ENCODE results near the gene MEIS1.

The MEIS1 gene

DNA sequence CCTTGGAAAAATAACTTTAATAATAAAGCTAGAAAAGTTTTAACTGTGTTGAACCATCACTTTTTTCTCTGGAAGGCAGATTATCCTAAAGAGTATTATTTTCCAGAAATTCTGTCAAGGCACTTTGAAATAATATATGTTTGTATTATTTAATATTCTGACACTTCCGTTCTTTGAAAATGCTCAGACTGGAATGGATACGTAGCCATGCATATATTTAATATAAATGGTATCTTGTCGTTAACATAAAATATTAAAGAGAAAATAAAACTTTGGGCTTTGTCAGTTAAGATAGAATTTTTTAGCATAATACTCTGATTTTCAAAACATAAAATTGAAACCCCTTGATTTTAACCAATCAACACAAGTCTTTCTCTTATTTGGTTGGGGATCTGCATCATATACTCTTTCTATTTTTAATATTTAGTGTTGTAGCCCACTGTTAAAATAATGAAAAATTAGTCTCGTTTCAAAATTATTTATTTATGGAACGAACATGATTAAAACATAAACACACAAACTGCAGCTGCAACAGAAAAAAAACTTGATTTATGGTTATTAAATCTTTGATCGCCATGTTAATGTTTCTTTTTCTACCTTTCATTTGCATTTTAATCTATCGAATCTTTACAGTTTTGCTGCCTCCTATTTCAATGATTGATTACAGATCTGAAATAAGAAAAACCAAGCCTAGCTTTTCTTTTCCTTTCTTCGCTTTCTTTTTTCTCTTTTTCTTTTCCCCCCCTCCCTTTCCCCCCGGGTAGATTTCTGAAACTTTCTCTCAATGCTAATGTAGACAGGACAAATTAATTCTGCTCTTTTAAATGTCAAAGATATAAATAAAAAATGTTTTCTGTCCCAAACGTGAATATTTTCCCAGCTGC lies 145.5 kb downstream of the MEIS1 start:
- no peak for DNase-seq (ENCODE audit: low spot score)

DNA sequence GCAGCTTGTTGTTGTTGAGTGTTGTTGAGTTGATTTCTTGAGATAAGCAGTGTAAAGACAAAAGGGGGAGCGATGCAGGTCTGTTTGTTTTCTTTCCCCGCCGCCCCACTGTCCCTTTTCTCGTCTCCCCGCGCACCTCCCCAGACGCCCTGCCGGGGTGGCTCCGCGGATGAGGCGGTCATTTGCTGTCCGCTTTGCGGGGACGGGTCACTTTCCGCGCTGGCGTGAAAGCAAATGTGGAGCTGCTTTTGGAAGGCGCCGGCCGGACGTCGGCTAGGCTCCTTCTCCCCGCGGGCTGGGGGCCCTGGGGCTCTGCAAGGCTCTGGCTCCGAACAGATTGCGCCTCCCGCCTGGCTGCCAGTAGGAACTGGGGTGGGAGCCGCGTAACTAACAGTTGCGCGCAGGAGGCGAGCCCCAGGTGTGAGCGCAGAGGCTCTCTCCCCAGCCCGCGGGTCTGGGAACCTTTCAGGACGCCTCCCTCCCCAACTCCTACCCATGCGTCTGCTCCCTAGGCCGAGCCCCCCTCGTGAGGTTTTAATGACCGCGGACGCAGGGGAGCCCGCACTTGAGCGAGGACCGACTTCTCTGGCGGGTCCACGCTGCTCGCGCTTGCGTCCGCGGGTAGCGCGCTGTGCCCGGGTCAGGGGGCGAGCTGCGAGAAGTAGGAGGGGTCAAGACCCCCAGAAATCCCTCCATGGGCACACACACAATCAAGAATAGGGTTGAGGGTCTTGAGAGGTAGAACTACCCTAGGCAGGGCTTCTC lies 146.6 kb downstream of the MEIS1 start:
- no peak for DNase-seq (ENCODE audit: low spot score)

DNA sequence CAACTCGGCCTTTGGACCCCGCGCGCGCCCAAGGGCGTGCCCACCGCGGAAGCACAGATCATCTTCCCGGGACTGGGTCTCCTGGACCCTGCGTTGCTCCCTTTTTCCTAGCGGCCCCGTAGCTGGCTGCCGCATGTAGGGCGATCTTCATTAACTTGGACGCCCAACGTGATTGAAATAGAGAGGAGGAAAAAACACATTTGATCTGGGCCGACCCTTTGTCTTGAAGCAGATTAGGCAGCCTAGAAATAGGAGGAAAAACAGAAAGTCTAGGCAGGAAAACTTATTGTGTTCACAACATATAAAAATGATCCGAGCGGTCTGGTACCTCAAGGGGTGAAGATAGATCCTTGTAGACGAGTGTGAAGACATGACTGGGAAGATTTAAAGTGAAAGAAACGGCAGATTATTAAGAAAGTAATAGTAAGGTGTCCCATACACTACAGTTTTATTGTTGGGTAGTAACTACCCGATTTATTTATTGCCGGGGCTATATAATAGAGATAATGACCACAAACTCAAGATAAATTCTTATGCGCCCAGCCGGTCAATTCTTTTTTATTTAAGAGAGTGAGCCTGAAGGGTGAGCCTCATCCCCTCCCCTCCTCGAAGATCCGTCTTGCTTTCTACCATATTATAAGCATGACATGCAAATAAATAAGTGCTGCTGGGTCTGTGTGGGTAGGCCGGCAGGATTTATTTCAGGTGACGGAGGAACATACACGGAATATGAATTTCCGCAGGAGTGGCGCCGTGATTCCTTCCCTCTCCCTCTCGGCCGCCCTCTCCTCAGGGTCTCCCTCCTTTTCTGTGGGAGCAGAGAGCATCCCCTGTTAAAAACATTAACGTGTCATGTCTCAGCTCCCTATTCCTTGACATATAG lies 147.4 kb downstream of the MEIS1 start:
- DNase-seq (ENCODE audit: low spot score): no peak

DNA sequence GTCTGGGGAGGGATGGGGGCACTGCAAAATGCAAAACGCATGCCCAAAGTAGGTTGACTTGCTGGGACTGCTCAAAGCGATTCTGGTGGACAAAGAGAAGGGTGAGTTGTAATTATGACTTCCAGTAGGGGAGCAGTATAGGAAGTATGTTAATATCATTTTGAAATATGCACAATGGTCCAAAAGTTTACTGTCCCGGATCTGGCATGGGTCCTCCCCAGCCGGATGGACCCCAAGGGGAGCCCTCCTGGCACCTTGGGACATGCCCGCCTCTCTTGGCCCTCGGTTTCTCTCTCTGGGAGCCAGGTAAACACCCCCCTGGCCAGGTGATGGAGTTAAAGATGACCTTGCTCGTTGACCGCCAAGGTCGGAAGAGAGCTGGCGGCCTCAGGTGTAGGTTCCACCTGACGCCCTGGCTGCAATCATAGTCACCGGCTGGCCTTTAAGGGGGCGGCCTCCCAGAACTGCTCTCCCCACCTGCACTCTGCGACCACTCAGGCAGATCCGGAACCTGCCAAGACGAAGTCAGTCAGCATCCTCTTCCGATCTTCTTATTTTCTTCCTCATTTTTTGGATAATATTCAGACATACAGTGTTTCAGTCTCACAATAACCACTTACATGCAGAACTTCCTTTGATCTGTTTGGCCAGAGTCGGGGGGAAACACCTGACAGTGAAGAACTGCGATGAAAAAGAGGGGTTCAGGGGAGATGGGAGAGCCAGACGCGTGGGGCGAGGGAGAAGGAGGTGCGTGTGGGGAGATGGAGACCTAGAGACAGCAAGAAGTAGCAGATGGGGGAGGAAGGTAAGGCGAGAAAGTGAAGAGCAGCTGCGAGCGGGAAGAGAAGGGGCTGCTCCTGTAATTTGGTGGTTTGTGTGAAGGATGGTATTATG lies 148.3 kb downstream of the MEIS1 start:
- no peak for DNase-seq (ENCODE audit: low spot score)

DNA sequence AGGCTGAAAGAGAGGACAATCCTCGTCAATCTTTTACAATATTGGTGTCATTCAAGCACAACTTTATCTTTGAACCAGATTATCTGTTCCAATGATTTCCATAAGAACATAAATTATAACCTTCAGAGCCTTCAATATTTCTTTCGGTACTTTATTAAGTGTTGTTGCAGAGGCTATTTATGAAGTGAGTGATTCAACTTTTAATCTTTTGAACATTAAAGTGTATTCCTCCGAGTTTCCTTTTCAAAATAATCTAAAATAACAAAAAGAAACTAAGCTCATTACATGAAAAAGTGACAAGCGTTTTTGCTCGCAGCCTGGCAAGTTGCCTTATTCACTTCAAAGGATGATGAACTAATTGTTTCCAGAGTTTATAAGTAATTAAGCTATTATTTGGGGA lies 149.0 kb downstream of the MEIS1 start:
- DNase-seq (ENCODE audit: low spot score): no peak

DNA sequence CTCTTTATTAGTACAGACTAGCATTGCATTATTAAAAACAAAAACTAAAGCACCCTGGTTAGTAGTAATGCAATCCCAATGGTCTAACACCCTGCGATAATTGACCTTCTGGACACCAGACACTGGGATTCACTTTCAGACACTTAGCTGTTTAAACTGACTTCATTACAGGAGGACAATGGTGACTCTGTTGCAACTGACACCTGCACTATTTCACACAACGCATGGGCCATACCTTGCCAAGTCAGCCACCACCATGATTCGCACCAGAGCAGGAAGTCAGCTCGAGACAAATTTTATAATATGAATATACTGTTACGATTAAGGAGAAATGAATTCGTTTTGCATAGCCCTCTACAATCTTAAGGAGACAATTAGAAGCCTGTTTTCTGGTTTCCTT lies 150.7 kb downstream of the MEIS1 start:
- DNase-seq (ENCODE audit: low spot score): no peak

DNA sequence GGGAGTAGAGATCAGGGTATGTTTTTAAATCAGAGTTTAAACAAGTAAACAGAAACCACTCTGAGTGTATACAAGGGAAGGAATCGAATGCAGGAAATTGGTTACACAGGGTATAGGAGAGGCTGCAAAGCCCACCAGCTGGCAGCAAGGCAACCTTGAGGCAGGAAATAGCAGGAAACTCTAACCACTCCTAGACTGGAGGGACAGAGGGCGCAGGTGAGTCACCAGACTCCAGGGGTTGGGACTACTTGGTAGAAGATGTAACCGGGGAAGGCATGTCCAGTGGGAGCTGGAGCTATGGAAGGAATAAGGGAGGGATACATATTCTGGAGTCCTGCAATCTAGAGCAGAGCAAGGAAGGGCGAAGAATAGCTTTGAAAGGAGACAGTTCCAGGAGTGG lies 152.3 kb downstream of the MEIS1 start:
- DNase-seq (ENCODE audit: low spot score): no peak

DNA sequence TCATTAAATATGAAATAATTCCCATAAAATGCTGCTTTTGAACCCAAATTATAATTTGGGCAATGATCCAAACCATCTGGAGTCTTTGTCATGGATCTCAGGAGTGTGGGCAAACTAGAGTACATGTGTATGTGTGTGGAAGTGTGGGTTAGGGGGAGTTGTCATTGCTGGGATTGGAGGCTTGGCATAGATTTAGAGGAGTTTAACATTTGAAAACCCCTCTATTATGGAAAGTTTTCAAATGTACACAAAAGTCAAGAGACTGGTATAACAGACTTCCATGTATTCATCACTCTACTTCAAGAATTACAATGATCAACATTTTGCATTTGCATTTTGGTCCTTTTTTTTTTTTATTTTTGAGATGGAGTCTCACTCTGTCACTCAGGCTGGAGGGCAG lies 159.1 kb downstream of the MEIS1 start:
- DNase-seq (ENCODE audit: low spot score): no peak

DNA sequence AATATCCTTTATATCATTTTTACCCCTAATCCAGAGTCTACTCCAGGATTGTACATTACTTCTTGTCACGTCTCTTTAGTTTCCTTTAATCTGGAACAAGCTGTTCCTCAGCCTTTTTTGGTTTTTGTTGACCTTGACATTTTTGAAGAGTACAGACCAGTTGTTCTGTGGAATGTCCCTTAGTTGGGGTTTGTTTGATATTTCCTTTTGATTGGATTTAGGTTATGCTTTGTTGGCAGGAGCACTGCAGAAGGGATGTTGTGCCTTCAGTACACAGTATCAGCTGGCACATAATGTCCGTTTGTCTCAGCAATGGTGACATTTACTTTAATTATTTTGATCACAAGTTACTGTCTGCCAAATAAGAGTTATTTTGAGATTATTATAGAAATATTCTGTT lies 160.6 kb downstream of the MEIS1 start:
- DNase-seq (ENCODE audit: low spot score): no peak

DNA sequence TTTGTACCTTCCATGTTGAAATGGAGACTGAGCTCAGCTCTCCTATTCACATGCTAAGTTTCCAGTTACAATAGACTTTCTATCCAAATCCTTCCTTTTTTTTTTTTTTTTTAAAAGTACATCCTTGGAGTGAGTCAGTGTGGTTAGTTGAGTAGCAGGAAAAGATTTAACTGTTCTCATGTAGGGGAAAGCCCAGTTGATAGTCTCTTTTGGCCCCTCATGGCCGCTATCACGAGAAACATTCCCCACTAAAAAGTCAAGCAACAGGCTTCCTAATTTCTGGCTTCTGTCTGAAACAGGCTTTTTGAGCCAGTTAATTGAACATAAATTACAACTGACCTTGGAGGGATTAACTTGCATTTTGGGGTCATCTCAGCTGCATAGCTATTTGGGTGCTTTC lies 161.3 kb downstream of the MEIS1 start:
- no peak for DNase-seq (ENCODE audit: low spot score)

DNA sequence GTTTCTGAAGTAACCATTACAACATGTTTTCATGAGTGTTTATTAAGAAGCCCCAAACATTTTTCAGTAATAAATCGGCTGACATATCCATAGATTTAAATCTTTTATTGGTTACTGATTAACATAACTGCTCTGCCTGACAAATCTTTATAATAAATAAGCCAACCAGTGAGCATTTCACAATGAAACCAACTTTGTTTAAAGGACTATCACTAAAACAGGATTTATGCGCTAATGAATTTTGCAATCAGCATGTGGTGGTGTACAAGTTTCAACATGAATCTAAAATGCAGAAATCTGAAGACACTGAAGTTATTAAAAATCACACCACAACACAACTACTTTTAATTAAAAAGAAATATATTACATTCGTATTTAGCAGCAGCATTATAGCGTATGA lies 166.7 kb downstream of the MEIS1 start:
- DNase-seq (ENCODE audit: low spot score): no peak

DNA sequence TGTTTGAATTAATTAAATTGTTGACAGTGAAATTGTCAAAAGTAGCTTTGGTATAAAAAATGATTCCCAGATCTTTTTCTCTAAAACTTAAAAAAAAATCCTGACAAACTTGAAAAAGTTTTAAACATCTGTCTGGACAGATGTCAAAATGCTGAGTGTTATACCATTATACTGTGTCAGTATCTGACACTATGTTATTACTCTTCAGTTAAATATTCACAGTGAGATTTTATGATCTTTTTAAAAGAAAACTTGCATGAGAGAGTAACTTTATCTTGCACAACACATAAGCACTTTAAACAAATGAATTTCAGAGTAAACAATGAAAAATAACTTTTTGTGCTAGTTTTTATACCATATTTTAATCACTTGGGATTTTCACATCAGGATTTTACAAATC lies 167.4 kb downstream of the MEIS1 start:
- DNase-seq (ENCODE audit: low spot score): no peak

DNA sequence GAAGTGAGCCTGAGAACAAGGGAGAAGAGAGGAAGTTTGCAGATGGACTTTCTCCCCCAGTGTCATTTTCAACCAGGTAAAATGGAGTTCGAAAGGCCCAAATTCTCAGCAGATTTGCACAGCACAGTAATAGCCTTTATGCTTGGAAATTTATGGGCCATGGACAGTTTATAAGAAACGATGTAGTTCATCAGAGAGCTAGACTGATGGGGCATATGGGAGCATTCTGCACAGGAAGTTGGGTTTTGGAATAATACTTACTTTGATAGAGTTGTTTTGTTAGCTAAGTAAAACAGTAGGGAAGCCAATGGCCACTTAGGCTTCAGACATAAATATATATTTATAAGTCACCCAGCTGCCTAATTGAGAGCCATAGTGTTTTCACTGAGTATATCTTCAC lies 169.4 kb downstream of the MEIS1 start:
- no peak for DNase-seq (ENCODE audit: low spot score)

DNA sequence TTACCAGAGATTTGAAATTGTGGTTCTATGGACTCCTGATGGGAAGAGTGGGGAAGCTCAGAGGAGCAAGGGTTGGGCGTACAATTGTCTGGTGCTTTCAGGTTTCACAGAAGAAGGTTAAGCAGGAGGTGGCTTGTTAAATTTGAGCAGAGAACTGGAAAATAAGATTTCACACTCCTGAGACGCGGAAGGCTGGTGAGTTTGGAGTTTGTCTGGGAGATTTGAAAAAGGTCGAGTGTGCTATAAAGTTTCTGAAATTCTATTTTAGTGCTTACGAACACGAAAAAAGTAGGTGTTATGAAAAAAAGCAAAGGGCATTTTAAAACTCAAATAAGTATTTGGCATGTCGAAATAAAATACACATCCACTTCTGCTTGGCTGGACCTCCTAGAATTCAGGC lies 170.1 kb downstream of the MEIS1 start:
- DNase-seq (ENCODE audit: low spot score): no peak

DNA sequence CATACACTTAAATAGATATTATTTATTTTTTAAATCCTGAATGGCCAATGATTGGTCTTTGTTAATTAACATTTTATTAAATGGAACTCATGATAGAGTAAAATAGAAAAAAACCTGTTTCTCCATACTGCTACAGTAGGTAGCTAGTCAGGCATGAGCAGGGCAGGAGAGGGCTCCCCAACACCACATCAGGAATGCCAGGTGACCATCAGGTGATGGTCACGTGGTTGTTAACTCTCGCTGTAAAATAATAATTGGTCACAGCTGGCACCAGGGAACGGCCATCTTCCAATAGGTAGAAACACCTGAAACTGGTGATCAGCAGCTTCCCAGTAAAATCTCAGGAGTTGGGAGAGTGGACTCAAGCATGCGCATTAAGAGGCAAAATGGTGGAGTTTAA lies 172.2 kb downstream of the MEIS1 start:
- DNase-seq (ENCODE audit: low spot score): no peak
